HFFc6 (cell line): ENCODE results near the gene SP6. TPM values are rescaled to one million over a fixed set of nuclear protein-coding genes. Genes with fewer than 3 reads are reported as not detected.

Source experiments
- DNase-seq: peaks from one replicate; pipeline ENCODE4 v3.0.0-alpha.2; 2018
- H3K27ac Mint-ChIP-seq: 2 replicates; pipeline ENCODE4 v1.8.0; 2020; ENCODE audit warnings: mild to moderate bottlenecking, mixed read lengths
- H3K27me3 Mint-ChIP-seq: 2 replicates; pipeline ENCODE4 v1.8.0; 2021; ENCODE audit warnings: mild to moderate bottlenecking, moderate library complexity, mixed read lengths; ENCODE audit not compliant: insufficient read depth
- H3K36me3 Mint-ChIP-seq: 2 replicates; pipeline ENCODE4 v1.8.0; 2021; ENCODE audit warnings: low read depth, mixed read lengths
- H3K4me1 Mint-ChIP-seq: 2 replicates; pipeline ENCODE4 v1.8.0; 2020; ENCODE audit warnings: low read depth, mixed read lengths
- H3K4me3 Mint-ChIP-seq: 2 replicates; pipeline ENCODE4 v1.8.0; 2020; ENCODE audit warnings: mild to moderate bottlenecking, moderate library complexity, mixed read lengths
- H3K9me3 Mint-ChIP-seq: 2 replicates; pipeline ENCODE4 v1.8.0; 2020; ENCODE audit warnings: mild to moderate bottlenecking, mixed read lengths
- total RNA-seq, 6 experiments: library from RNA; stranded (reverse); fragmentation: NEBNext Ultra II Directional; extraction: Animal tissue kit (Norgen Biotek cat#: 25700); gene quantifications; 2 replicates in 1 of 6; 3 replicates in 5 of 6; pipeline ENCODE4 v1.2.3, GENCODE V29; 2021
- TF ChIP-seq, protein P1 (sequence below): fragments of 200-600 bp; sonication (generic); IDR thresholded peaks from 2 replicates; pipeline ENCODE4 v1.5.0; 2021; ENCODE audit warnings: antibody characterized with exemption, mild to moderate bottlenecking

The SP6 gene
- total RNA-seq, 6 experiments from 2014 or later = 0.45 to 1.2 (median 1.1) TPM

DNA sequence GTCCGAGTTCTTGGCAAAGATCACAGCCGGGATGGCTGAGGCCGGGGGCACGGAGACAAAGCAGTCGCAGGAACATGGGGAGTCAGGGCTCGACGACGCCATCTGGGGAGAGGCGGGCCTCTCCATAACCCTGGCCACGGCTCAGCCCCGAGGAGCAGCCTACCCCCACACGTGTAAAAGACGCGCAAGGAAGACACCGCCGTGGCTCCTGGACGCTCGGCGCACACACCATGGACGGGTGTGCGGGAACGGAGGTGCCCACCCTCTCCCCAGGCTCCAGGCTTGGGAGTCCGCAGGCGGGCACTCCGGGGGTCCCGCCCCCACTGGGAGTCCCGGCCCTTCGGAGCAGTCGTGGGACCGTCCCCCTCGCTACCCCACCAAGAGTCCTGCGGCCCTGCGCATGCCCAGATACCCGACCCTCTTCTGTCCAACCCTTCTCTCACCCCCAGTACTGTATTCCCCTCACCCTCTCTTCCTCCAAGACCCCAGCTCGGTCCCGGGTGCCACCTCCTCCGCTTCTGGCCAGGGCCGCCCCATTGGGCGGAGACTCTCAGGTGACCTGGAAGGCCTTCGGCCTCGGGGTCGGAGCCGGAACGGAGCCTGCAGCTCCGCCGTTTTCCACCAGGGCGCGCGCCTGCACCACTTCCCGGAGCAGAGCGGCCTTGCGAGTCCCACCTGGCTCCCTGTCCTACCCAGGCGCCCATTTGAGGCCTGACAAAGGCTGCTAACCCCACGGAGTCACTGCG lies 10.0 kb downstream of the SP6 start, which contains the start of gene SCRN2:
SCRN2 (minus strand) TSS at position 532 of the 746 bp plus-strand sequence; CDS start at position 102, 430 bp downstream.
- peaks cover 2% of the 10 kb centered on the region; the same call in 1 of the 2 replicates for H3K36me3 Mint-ChIP-seq
- H3K4me1 Mint-ChIP-seq = peaks cover 56% of the 10 kb centered on the region
- peak within 1 kb of the TSS; percentile 97 for H3K4me3 Mint-ChIP-seq
- peak within 1 kb of the TSS; percentile 79 for H3K27ac Mint-ChIP-seq
- H3K9me3 Mint-ChIP-seq = no peaks in the 10 kb centered on the region
- TF ChIP-seq, protein P1, sequence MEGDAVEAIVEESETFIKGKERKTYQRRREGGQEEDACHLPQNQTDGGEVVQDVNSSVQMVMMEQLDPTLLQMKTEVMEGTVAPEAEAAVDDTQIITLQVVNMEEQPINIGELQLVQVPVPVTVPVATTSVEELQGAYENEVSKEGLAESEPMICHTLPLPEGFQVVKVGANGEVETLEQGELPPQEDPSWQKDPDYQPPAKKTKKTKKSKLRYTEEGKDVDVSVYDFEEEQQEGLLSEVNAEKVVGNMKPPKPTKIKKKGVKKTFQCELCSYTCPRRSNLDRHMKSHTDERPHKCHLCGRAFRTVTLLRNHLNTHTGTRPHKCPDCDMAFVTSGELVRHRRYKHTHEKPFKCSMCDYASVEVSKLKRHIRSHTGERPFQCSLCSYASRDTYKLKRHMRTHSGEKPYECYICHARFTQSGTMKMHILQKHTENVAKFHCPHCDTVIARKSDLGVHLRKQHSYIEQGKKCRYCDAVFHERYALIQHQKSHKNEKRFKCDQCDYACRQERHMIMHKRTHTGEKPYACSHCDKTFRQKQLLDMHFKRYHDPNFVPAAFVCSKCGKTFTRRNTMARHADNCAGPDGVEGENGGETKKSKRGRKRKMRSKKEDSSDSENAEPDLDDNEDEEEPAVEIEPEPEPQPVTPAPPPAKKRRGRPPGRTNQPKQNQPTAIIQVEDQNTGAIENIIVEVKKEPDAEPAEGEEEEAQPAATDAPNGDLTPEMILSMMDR = peak; percentile 95
- peak; percentile 69 for DNase-seq
- no peaks in the 10 kb centered on the region; the same call in 1 of the 2 replicates for H3K27me3 Mint-ChIP-seq

DNA sequence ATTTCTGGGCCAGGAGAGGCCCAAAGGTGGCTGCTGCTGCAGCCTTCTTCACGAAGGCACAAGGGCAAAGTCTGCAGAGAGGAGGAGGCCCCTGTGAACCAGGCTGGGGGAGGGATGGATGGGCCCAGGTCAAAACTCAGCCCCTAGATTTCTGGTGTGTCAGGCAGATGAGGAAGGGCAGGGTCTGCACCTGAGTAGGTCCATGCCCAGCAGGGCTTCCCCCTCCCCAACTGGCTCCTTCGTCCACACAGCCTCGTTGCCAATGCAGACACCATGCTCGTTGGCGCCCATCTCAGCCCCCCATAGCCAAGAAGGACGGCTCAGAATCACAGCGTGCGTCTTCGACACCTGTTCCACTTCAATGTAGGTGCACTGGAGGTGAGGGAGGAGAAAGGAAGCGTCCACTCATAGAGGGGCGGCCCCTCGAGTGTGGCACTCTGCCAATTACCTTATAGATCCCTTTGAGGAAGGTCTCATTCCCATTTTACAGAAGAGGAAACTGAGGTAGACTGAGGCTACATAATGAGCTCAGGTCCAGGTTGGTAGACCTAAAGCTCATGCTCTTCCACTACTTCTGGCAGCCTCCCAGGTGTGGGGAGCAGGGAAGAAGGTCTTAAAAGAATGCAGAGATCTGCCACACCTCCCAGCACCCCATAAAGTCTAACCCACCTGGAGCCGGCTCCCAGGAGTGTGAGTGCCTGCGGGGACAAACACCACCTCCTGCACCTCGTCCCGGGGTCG lies 10.8 kb downstream of the SP6 start:
- Mint-ChIP-seq H3K36me3 (peaks cover 7% of the 10 kb centered on the region; the same call in 1 of the 2 replicates), H3K4me3 (peak overlapping the region; percentile 97), H3K9me3 (no peaks in the 10 kb centered on the region), H3K27me3 (no peaks in the 10 kb centered on the region; the same call in 1 of the 2 replicates), H3K27ac (peak overlapping the region; percentile 79), H3K4me1 (peaks cover 56% of the 10 kb centered on the region)
- DNase-seq = no peak
- TF ChIP-seq, protein P1 = no peak

DNA sequence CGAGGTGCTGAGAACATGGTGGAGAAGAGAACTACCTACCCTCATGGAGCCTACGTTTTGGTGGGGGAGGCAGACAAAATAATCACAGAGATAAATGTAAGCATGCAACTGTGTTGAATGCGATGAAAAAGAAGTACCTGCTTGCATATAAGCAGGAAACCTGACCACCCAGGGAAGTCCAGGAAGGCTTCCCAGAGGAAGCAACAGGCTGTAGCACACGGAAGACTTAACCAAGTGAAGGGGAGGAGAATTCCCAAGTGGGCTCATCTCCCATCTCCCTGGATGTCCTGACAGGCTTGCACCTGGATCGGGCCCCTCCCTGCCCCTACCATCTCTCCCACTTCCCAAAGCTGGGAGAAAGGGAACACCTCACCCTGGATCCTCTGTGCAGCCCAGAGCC lies 11.9 kb downstream of the SP6 start:
- Mint-ChIP-seq H3K27ac (no peak overlapping the region), H3K36me3 (peaks cover 7% of the 10 kb centered on the region; the same call in 1 of the 2 replicates), H3K9me3 (no peaks in the 10 kb centered on the region), H3K4me1 (peaks cover 45% of the 10 kb centered on the region), H3K4me3 (no peak overlapping the region), H3K27me3 (no peaks in the 10 kb centered on the region)
- TF ChIP-seq, protein P1 = no peak
- no peak for DNase-seq

DNA sequence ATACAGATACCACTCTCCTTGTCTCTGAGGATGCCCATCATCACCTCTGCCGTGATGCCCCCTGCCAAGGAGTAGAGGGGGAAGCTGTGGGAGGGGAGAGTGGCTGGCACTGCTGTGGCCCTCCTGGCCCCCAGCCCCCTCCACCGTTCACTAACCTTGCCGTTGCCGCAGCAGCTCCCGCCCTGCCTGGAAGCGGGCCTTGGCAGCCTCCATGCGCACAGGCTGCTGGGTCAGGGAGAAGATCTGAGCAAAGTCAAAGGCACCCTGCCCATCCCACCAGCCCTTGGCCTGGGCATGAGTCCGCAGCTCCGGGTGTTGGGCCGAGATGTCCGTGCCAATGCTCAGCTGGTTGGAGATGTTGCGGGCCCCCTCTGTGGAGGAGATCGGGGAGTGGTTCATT lies 12.3 kb downstream of the SP6 start:
- H3K4me1 Mint-ChIP-seq = peaks cover 42% of the 10 kb centered on the region
- TF ChIP-seq, protein P1 = no peak
- no peaks in the 10 kb centered on the region for H3K27me3 Mint-ChIP-seq
- DNase-seq = no peak
- H3K36me3 Mint-ChIP-seq = peaks cover 7% of the 10 kb centered on the region; the same call in 1 of the 2 replicates
- no peak overlapping the region for H3K4me3 Mint-ChIP-seq
- no peaks in the 10 kb centered on the region for H3K9me3 Mint-ChIP-seq
- H3K27ac Mint-ChIP-seq = no peak overlapping the region

DNA sequence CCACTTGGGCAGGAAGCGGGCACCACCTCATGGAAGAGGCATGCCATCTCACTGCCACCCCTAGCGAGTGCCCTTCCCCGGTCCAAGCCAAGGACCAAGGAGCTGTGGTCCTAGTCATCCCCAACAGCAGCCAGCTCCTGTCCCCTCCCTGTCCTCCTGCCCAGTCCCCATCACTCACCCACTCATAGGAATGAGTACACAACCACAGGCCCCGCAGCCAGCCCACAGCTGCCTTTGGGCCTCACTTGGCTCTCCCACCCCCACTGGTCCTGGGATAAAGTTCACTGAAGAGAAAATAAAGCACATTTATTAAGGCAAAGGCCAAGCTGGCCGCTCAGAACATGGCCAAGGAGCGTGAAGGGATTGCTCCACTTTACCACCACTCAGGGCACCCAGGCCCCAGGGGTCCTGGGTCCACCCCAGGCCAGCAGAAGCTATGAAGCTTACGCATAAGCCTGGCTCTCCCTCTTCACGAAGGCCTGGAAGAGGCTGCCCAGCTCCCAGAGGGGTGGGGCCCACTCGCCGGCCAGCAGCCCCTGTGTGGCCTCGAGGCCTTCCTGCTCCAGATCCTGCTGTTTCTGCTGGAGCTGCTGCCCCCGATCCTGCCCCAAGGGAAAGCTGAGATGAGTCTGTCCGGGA lies 13.4 kb downstream of the SP6 start:
- Mint-ChIP-seq H3K4me3 (0 out of 2 replicates have a peak overlapping the region, but pooled peaks have one; percentile 9), H3K27ac (peak overlapping the region; percentile 58), H3K36me3 (peaks cover 7% of the 10 kb centered on the region; the same call in 1 of the 2 replicates), H3K27me3 (no peaks in the 10 kb centered on the region), H3K9me3 (no peaks in the 10 kb centered on the region), H3K4me1 (peaks cover 34% of the 10 kb centered on the region)
- TF ChIP-seq, protein P1 = no peak
- DNase-seq = no peak
